HG02938 (cell line): ENCODE data around the gene EFNA2.
A peak's percentile ranks its signal among the peaks of the same experiment; 100 is the strongest.

Source experiments
- ATAC-seq: cut with Tn5 transposase; IDR thresholded peaks from one replicate; pipeline ENCODE4 v1.9.1; 2021; ENCODE audit warnings: mild to moderate bottlenecking, moderate library complexity; ENCODE audit not compliant: unreplicated experiment

EFNA2 gene

DNA sequence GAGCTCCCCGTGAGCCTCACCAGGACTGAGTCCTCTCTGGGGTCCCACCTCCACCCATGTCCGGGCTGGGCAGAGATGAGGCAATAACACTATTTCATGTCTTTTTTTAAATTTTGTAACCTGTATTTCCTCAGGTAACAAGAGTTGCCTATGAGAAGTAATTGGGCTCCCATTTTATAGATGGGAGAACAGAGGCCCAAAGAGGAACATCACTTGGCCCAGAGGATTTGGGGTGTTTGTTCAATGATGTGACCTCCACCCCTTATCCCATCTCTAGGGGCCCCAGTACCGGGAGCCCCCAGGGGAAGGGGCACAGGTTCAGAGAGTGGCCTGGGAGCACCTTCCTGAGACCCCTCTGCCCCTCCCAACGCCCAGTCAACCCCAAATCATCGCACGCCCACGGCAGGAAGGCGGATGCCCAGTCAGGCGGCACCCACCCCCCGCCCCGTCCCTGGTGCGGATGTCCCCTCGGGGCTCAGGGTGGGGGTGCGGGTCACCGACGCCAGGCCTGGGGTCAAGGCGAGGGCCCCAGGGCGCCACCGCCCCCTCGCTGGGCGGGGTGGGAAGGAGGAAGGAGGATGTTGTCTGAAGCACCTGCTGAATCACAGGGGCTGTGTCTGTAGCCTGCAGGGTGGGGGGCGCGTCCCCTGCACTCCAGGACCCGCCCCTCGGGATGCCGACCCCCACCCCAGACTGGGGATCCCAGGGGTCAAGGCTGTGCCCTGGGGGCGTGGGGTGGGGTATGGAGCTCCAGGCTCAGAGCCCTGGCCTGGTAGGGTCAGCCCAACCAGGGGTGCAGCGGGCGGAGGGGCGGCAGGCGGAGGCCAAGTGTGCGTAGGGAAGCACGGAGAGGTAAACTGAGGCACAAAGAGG is 25.6 kb upstream of the EFNA2 start:
- peak; percentile 7 for ATAC-seq

DNA sequence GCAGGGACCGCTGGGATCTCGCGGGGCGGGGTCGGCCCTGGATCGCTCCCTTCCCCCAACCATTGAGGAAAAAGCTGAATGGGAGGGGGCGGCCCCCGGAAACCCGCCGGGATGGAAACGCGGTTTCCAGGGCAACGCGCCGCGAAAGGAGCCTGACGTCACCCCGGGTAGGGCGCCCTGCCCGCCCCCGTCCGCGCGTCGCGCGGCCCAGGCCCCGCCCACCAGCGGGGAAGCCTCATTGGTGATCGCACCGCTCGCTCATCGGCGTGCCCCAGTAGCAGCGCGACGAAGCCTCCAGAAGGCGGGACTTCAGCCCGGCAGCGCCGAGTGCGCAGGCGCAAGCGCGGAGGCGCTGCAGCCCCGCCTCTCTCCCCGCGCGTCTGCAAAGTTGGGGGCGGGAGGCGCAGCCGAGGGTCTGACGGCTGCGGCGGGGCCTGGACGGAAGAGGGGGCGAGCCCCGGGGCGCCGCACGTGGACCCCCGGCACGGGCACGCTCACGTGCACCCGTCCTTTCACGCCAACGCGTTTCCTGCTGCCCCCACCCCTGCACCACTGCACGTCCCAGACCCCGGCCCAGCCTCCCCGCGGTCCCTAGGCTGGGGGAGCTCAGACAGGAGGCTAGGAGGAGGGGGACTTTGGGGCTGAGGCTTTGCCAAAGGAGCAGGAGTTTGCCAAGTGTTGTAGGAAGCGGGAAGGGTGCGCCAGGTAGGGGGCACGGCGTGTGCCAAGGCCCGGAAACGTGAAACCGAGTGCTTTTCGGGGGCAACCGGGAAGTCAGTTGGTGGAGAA is 24.7 kb upstream of the EFNA2 start:
- peak; percentile 40 for ATAC-seq

DNA sequence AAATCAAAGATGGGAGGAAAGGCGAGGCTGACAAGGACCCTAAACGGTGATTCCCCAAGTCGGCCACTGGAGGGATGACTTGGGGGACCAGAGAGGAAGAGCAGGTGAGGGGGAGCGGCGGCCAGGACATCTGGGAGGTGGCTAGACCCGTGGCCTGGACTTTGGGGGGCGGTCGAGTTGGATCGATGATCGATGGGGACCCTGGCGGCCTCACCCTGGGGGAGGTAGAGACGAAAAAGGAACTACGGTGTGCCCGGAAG is 24.2 kb upstream of the EFNA2 start:
- no peak for ATAC-seq

DNA sequence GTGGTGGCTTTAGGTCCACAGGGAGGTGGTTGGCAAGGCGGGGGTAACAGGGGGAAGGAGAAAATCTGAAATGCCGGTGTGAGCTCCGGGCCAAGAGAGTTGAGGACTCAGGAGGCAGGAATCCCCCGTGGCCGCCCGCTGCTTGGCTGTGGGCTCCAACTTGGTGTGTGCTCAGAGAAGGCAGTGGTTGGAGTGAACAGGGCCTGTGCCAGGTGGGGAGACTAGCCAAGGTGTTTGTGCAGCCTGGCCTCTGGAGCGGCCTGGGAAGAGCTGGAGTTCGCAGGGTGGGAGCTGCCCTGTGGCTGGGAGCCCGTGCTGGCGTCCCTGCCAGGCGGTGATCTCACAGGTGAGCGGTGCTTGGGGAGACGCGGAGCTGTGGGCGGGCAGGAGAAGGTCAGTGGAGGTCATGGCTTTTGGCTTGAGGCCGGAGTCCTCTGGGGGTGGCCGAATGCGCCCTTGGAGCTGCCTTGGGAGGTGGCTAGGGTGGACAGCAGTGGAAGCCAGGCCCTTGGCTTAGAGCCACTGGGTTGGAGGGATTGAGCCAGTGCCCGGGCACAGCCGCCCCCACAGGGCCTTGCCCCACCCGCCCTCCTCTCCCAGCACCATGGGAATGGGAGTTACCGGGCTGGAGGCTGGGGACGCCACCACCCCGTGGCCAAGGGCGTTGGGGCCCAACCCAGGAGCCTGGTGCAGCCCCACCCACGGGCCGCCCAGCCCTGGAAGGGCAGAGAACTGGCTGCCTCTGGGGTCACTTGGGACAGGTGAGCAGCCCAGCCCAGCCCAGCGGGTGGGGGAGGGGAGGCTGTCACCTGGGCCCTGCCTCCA is 23.7 kb upstream of the EFNA2 start:
- ATAC-seq: no peak

DNA sequence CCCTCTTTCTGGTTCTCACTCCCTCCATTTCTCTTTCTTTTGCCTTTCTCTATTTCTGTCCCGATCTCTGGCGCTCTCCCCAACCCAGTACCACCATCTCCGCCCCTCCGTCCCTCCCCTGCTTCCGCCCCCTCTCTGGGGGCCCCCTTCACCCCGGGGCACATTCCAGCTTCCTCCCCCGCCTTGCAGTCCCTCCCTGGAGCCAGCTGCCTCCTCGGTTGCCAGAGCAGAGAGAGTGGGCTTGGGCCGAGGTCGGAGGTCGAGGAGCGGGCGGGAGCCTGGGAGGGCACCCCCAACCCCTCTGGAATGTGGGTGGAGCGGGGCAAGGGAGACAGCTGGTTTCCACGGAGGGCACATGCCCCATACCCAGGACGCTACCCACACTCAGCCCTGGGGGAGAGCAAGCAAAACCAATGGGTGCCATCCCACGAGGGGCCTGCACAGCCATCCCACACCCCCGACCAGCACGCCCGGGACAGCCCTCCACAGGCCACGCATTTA is 23.0 kb upstream of the EFNA2 start:
- no peak for ATAC-seq

DNA sequence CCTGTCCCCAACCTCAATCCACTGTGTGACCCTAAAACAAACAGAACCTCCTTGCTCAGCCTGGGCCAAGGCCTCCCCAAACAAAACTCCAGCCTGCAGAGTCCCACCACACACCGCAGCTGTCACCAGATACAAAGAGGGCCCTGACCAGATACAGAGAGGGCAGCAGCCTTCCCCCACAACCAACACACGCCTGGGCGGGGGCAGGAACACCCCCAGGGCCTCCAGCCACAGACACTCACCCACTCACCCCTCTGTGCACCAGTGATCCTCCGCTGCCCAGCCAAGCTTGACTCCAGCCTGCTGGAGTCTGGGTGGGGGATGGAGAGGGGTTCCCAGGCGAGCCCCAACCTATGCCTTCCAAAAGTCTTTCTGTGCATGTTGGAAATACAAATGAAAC is 22.5 kb upstream of the EFNA2 start:
- ATAC-seq: no peak

DNA sequence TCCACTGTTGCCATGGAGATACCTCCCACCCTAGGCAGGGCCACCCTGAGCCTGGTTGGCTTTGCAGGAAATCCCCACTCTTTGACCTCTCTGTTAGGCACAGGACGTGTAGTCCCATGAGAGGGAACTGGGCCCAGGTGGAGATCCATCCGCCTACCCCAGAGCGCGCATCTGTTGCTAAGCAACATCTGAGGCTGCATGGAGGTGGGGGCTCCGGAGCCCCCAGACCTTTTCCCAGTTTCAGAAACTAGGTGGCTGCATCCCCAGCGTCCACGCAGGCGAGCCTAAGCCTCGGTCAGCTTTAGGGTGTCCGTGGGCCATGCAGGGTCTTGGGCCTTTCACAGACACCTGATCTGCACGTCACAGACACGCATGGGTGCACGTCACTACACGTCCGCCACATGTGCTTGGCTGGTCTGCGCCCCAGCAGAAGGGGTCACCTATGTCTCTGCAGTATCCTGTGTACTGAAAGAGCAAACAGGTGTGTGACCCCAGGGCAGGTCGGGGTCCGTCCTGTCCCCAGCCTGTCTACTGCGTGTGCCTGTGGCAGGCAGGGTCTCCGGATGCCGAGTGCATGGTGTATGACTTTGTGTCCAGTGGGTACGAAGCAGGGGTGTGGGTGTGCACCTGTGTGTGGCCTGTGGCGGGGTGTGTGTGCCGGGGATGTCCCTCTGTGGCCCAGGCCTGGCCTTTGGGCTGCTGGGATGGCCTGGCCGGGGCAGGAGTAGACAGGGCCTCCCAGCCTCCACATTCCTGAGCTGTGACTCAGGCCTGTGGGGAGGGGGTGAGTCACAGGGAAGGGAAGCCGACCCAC is 20.7 kb upstream of the EFNA2 start:
- no peak for ATAC-seq

DNA sequence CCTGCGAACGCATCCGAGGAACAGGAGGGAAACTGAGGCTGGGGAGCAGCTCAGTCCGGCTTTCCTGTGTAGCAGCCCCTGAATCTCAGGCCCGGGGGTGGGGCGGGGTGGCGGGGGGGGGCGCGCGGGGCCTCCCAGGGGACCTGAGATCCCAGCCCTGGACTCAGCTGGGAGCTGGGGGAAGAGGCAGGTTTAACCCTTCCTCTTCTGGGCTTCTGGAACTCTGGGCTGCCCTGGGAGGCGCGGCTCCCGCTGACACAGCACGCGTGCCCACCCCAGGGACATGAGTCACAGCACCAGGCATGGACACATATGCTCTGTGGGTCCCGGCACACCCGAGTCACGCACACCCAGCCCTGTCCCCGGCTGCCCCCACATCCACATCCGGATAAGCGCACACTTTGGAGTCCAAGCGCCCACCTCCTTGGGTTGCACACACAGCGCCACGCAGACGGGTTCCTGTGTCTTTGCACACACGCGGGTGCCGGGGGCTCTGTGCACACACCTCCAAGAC is 20.0 kb upstream of the EFNA2 start:
- no peak for ATAC-seq

DNA sequence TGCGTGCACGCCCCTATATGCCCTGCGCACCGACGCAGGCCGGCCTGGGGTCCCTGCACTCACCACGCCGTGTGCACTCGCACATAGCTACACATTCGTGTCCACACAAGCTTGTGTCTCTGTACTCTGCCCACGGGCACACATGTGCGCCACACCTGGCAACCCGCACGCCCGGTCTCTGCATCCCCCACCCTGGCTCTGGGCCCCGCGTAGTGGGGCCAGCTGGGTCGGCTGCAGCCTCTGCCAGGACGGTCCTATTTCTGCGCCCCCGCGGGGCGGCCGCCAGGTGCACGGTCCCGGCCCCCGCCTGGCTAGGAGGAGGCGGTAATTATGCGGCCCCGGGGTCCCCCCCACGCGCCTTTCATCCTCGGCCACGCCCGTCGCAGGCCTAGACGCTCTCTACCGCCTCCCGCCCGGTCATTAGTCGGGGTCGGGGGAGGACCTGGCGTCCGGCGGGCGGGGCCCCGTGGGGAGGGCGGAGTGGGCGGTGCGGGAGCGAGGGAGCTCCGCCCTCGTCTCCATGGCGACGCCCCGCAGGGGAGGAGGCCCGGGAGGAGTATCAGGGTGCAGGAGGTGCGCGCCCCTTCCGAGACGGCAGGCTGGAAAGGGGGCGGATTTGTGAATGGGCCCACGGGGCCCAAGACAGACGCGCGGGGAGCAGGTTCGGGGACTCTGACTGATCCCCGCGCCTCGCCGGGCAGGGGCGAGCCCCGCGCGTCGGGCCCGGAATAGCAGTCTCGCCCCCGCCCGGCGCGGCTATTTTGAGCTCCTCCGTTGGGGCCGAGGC is 19.4 kb upstream of the EFNA2 start:
- peak; percentile 23 for ATAC-seq

DNA sequence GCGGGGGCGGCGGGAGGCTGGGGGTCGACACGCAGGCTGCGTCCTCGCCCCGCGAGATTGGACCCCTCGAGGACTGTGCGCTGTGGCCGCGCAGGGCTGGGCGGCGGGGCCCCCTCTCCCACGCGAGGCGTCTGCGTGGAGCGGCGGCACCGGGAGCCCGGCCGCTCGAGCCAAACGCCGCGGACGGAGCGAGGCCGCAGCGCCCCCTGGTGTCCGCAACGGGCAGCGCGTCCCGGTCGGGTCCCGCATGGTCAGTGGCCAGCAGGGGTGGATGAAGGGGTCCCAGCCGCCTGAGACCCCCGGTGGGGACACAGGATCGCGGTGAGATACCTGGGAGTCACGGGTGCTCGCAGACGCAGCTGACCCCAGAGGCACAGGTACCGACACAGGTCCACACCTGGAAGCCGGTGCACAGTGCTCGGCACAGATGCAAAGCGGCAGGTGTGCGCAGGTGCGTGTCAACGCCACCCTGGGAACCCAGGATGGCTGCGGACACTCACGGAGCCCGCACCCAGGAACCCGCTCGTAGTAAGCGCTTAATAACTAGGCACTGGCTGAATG is 18.7 kb upstream of the EFNA2 start:
- ATAC-seq: peak; percentile 10

DNA sequence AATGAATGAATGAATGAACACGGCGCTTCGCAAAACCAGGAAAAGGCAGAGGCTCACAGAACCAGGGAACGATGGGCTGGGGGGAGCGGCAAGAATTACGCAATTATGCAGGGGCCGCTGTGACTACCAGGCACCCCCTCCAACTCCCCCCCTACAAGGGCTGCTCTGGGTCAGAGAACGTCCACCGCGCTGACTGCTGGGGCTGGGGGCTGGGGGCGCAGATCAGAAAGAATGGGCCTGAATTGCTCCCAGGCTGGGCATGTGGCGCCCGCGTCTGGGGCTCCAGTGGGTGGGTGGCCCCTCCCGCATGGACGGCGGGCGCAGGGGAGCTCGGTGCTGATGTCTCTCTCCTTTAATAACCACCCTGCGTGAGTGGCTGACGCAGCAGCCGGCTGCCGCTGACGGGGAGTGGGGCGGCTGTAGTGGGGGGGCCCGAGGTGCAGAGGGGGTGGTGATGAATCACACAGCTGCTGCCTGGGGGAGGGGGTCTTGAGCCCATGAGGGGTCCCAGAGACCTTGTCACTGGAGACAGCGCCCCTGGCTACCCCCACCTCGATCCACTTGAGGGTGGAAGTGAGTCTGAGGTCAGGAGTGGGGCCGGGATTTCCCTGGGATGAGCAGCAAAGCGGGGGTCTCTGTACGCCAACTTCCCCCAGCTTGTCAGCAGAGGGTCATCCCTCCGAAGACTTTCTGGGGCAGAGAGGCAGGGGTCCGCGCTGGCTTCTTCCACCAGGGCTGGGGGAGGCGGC is 18.0 kb upstream of the EFNA2 start:
- no peak for ATAC-seq

DNA sequence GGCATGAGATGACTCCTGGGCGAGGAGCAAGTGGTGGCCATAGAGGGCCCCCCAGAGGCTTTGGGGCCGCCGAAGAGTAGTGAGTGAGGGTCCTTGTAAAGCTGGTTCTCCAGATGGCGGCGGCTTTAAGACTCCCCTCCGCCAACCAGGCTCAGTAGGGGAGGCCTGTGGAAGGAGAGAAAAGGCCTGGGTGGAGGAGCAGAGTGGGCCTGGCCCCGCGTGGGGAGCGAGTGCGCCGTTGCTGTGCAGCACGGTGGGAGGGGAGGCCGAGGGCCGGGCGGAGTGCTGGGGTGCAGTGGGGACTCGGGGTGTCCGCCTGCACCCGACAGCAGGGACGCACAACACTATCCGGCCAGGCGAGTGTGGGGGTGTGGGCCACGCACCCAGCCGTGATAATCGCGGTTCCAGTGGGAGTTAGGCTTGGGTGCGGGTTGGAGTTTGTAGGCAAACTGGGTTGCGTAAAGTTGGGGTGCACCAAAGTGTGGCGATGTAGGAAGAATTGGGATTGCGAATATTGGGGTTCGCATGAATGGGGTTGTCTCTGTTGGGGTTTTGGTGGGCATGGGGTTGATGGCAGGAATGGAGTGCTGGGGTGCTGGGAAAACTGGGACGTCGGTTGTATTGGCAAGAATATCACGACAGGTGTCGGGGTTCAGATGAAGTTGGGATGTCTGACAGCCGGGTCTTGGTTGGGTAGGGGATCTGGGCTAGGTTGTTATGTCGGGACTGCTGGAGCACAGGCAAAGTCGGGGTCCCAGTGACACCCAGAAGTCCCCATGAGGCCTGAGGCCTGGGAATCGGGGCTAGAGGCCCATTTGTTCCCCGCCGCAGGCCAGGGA is 17.2 kb upstream of the EFNA2 start:
- ATAC-seq: no peak

DNA sequence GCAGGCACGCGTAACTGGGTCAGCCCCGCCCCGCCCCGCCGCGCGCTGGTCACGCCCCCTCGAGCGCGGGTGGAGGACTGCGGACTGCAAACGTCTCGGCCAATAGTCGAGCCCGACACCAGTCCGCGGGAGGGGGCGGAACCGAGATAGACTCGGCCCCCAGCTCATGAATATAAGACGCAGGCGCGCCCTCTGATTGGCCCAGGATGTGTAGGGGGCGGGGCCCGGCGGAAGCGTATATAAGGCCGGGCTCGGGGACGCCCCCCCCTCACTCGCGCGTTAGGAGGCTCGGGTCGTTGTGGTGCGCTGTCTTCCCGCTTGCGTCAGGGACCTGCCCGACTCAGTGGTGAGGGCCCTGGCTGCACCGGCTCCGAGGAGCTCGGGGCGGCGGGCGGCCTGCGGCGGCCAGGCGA is 16.6 kb upstream of the EFNA2 start, which contains the start of gene CIRBP:
Gene CIRBP (plus strand): TSS at position 268 of the 413 bp plus-strand sequence. CDS start 1,602 bp downstream, outside the sequence.
- peak; percentile 45 for ATAC-seq

DNA sequence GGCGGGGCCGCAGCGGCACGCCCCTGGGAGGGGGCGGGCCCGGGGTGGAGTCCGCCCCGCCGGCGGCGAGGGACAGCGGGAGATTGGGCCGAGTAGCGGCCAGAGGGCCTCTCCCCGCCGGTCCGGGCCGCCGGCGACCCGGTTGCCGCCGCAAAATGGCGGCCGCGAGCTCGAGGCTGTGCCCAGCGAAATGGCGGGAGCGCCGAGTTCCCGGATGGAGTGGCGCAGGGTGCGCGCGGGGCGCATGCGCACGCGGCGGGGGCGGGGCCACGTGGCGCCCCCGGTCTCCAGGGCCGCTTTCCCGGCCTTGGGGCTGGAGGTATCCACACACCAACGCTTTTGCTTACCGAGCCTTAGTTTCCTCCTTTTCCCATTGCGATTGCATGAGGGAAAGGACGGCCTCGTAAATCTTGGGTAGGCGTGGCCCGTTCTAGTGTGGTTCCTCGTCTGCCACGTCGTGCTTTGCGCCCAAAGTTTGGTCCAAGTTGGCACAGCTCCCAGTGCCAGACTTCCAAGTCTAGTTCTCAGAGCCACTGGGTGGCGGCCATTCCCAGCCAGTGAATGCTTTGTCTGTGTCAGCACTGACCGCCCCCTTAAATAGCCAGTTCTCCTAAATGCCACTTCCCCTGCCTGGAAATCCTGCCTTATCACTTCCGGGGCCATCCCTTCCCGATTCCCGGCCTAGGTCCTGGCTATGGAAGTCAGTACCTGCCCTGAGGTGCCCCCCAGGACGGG is 16.0 kb upstream of the EFNA2 start:
- peak; percentile 19 for ATAC-seq

DNA sequence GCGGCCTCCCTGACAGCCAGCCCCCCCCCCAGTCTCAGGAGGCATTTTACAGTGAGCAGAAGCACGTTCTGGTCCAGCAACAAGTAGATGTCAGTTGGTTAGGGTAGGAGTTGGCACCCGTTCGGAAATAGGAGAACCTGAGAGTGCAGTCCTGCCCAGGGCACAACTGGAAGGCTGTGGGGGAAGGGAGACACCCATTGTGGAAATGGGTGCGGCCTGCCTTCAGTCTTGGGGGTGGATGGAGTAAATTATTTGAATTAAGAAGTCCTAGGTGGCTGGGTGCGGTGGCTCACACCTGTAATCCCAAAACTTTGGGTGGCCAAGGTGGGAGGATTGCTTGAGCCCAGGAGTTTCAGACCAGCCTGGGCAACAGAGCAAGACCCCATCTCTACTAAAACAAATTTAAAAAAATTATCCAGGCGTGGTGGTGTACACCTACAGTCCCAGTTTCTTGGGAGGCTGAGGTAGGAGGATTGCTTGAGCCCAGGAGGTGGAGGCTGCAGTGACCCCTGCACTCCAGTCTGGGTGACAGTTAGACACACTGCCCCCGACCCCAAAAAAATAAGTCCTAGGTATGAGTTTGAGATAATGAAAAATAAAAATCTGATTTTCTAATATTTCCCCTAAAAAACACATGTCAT is 15.3 kb upstream of the EFNA2 start:
- no peak for ATAC-seq

DNA sequence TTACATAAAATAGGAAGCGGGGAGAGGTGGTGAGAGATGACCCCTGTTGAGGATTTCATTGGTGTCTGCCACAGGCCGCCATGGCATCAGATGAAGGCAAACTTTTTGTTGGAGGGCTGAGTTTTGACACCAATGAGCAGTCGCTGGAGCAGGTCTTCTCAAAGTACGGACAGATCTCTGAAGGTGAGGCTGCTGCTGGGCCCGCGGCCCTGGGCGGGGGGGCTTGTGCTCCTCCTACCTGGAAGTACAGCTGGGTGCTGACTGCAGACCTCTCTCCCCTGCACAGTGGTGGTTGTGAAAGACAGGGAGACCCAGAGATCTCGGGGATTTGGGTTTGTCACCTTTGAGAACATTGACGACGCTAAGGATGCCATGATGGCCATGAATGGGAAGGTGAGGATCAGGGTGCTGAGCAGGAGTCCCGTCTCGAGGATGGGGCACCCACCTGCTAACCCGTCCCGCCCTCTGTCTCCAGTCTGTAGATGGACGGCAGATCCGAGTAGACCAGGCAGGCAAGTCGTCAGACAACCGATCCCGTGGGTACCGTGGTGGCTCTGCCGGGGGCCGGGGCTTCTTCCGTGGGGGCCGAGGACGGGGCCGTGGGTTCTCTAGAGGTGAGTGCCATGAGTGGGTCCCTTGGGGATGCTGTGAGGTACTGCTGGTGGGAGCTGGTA is 14.7 kb upstream of the EFNA2 start:
- no peak for ATAC-seq
